Neural progenitor cell (in vitro differentiated cells): ENCODE results near the gene RTKN.

Source experiments
- CTCF ChIP-seq: fragments of 200-600 bp; sonication (generic); IDR thresholded peaks from 2 replicates; pipeline ENCODE4 v1.5.1; 2017; ENCODE audit warnings: antibody characterized with exemption, mild to moderate bottlenecking
- EZH2 ChIP-seq: fragments of 200-600 bp; sonication (generic); IDR thresholded peaks from 2 replicates; pipeline ENCODE4 v1.6.1; 2017; ENCODE audit warnings: antibody characterized with exemption, mild to moderate bottlenecking, moderate library complexity

GRCh38 chr2:74440378-74441169 lies 1.2 kb downstream of the RTKN start:
- TF ChIP-seq EZH2, result no peak
- peak; percentile 32 for TF ChIP-seq CTCF
